ENCODE measurements around the gene GRIN1. TPM values are rescaled to one million over a fixed set of nuclear protein-coding genes. Genes with fewer than 3 reads are reported as not detected.

The GRIN1 gene
- total and polyA plus RNA-seq, 2 of the 13 experiments (the other 11 are each of a cell fraction or from before 2014, with no cell fraction given) = 0.13 TPM; not detected in 1

- TF ChIP-seq CTCF (CRISPR knock-in tag; IDR thresholded peaks at IDR 0.05) (no peak), TARDBP (CRISPR knock-in tag; IDR thresholded peaks at IDR 0.05) (peak; percentile 90), KDM2A (CRISPR knock-in tag; IDR thresholded peaks at IDR 0.05; ENCODE audit: borderline replicate concordance, low read depth) (peak; percentile 91), ZNF687 (CRISPR knock-in tag; IDR thresholded peaks at IDR 0.05) (peak; percentile 94), TFAP4 (IDR thresholded peaks at IDR 0.05; ENCODE audit: borderline replicate concordance, low read depth) (peak; percentile 69; the same call in 1 of the 2 replicates), RARA (CRISPR knock-in tag; IDR thresholded peaks at IDR 0.05) (peak; percentile 83), KLF12 (CRISPR knock-in tag; IDR thresholded peaks at IDR 0.05; ENCODE audit: borderline replicate concordance) (peak; percentile 52; the same call in 1 of the 2 replicates), HCFC1 (IDR thresholded peaks at IDR 0.05; ENCODE audit: low read depth, low read length) (no peak; the same call in 1 of the 2 replicates), MAFK (conservative IDR thresholded peaks at IDR 0.05 in 1 of 2, IDR thresholded peaks at IDR 0.05 in 1 of 2; ENCODE audit: low read length in 2 of 2) (no peak), ZFYVE20 (CRISPR knock-in tag; IDR thresholded peaks at IDR 0.05; ENCODE audit: borderline replicate concordance, low read depth) (no peak), SNAPC2 (CRISPR knock-in tag; IDR thresholded peaks at IDR 0.05) (peak; percentile 78; the same call in 1 of the 2 replicates), KIAA2018 (CRISPR knock-in tag; IDR thresholded peaks at IDR 0.05; ENCODE audit: borderline replicate concordance) (no peak)
Measured at GRCh38 chr9:137200311-137201204, 61.6 kb downstream of the GRIN1 start, which contains the start of gene TPRN (continued).

All from HepG2 (cell line).